HG03135 (cell line): ENCODE results near the gene SLC15A1.

ENCODE experiments used
- ATAC-seq: cut with Tn5 transposase; IDR thresholded peaks from one replicate; pipeline ENCODE4 v1.9.1; 2021; ENCODE audit warnings: mild to moderate bottlenecking, moderate library complexity; ENCODE audit not compliant: unreplicated experiment

SLC15A1 gene

DNA sequence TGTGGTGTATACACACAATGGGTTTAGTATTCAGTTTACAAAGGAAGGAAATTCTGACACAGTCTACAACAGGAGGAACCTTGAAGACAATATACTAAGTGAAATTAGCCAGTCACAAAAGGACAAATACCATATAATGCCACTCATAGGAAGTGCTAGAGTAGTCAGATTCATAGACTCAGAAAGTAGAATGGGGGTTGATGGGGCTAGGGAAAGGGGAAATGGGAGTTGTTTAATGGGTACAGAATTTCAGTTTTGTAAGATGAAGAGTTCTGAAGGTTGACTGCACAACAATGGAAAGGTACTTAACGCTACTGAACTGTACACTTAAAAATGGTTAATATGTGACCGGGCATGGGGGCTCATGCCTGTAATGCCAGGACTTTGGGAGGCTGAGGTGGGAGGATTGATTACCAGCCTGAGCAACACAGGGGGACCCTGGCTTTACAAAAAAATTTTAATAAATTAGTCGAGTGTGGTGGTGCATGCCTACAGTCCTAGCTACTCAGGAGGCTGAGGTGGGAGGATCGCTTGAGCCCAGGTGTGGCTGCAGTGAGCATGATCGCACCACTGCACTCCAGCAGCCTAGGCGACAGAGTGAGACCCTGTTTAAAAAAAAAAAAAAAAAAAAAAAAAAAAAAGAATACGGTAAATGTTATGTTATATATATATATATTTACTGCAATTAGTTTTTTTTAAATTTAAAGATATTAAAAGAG, 45.0 kb downstream of the SLC15A1 start:
- no peak for ATAC-seq

DNA sequence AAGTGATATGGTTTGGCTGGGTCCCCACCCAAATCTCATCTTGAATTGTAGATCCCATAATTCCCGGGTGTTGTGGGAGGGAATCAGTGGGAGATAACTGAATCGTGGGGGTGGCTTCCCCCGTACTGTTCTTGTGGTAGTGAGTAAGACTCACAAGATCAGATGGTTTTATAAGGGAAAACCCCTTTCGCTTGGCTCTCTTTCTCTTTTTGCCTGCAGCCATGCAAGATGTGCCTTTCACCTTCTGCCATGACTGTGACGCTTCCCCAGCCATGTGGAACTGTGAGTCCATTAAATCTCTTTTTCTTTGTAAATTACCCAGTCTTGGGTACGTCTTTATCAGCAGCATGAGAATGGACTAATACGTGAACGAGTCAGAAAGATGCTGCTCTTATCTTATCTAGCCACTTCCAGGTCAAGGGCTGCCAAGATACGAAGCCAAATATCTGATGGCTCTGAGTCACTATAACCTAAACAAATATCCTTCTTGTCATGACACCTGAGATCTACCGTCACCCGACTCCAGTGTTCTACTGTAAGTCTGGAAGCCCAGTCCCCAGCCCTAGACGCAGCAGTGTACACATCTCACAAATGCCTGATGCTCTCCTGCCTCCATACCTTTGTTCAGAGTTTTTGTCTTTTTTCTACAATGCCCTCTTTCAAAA, 45.9 kb downstream of the SLC15A1 start:
- no peak for ATAC-seq

DNA sequence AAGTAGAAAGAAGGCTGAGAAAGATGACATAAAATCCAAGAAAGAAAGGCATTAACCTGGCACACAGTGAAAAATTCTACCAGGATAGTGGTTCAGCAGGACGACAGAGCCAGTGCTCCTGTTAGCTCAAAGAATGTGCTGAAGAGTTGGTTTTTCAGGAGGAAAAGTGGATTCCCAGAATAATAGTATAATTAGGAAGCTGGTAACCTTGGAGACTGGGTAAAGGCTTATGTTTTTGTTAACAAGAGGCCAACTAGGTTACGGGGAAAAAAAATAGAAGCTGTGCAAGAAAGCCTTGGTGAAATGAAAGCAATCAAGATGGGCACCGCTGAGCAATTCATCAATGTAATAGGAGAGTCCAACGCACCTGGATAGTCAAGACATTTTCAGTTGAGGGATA, 54.7 kb downstream of the SLC15A1 start:
- ATAC-seq, result no peak

DNA sequence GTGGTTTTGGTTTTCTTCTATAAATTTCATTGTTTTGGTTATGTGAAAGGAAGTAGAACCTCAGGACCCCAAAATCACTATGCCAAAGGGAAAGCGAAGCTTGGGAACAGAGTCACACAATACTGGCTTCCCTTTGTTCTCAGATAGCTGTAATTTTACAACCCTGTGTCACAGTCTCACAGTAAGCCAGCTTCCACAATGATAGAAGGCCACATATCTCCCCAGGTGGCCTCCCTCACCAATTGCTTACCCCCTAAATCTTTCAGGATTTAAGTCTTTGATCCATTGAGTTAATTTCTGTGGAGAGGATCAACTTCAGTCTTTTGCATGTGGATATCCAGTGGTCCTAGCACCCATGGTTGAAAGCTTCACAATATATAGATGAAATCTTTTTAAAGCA, 58.7 kb downstream of the SLC15A1 start:
- no peak for ATAC-seq

DNA sequence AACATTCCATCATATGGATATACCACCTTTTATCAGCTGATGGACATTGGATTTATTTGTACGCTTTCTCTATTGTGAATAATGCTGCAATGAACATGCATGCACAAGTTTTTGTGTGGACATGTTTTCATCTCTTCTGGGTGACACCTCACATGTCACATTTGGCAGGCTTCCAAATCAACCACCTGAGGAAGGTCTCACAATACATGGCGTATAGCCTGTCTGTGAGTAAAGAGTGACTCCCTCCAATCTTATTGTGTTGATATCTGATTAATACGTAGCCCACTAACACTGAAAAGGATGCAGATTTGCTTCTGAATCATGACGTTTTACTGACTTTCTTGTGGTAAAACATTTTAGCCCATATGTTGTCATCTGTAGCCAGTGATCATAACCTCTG, 61.1 kb downstream of the SLC15A1 start:
- ATAC-seq, result no peak

DNA sequence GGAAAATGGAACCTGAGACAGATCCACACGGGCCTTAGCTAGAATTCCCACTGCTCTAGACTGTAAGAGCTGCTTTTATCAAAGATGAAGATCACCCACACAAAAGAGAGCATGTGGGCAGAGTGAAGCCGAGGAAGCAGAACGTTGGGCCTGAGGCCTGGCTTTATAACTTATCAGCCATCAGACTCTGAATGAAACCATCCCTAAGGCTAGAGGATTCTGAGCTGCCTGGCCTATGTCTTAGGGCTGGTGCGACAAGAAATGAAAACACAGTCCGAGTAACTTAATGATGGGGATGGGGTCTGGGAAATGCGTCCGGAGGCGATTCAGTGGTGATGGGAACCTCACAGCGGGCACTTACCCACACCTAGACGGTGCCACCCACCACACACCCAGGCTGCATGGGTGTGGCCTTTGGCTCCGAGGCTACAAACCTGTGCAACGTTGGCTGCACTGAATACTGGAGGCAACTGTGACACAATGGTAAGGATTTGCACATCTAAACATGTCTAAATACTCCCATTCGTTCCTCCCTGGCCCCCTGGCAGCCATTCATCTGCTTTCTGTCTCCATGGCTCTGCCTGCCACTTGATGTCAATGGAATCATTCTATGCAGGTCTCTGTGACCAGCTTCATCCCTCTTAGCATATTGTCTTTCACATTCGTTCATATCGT, 62.0 kb downstream of the SLC15A1 start:
- no peak for ATAC-seq

DNA sequence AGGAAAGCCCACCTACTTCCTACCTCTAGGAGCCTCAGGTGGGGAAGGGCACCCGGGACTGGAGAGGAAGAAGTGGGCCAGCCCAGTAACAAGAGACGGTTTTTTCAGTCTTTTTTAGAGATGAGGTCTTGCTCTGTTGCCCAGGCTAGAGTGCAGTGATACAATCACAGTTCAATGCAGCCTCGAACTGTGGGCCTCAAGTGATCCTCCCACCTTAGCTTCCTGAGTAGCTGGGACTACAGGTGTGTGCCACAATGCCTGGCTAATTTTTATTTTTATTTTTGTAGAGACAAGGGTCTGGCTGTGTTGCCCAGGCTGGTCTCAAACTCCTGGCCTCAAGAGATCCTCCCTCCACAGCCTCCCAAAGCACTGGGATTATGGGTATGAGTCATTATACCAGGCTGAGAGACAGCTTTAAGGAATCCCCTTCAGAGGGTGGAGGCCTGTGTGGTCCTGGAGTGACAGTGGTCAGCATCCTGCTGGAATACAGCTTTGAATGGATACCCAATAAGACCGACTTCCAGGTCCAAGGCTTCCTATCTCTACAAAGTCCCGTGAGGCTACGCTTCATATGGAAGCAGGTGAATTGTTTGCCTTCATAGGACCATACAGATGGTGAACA, 63.0 kb downstream of the SLC15A1 start:
- ATAC-seq, result no peak

DNA sequence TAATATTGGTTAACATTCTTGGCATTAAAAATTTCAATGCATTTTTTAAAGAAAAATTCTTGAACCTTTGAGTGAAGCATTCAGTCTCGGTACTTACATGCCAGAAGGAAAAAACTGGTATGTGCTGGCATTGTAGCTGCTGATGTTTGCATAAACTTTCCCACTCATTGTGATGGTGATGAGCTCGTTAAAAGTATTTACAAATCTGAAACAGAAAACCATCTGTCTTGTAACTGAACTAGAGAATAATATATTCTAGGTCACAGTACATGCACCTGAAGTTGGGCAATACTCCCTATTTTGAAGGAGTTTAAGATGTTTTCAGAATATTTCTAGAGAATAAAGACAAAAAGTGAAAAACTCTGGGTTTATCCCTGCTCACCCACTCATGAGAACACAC, 64.1 kb downstream of the SLC15A1 start:
- ATAC-seq, result no peak

DNA sequence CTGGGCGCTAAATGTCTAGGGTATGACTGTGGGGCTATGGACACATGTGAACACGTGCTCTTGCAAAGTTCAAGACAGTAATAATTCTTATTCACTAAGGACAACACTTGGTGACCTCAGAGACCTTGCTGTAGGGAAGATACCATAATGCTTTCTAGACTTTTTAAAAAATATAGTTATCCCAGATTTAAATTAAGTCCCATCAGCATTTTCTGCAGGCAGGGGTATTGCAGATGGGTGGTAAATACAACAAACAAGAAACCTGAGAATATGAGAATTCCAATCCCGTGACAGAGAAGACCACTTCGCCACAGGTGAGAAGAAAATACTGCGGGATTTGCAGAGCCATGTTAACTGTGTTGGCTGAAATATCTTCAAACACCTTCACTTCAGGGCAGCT, 65.2 kb downstream of the SLC15A1 start:
- ATAC-seq, result no peak

DNA sequence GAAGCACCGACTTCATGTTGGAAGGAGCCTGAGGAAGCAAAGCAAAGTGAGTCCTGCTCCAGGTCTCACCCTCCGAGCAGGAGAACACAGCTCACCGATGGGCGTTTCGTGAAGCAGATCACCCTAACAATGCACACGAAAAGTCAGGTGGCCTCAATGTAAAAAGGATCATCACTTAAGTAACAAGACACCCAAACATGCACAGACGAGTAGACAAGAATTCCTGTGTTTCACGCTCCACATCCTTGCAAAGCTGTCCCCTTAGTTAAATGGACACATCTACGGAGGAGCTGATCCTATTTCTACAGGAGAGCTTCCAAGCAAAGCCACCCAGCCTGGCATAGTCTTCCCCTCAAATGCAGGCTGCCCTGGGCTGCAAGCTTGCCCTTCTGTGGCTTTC, 66.2 kb downstream of the SLC15A1 start:
- ATAC-seq, result no peak

DNA sequence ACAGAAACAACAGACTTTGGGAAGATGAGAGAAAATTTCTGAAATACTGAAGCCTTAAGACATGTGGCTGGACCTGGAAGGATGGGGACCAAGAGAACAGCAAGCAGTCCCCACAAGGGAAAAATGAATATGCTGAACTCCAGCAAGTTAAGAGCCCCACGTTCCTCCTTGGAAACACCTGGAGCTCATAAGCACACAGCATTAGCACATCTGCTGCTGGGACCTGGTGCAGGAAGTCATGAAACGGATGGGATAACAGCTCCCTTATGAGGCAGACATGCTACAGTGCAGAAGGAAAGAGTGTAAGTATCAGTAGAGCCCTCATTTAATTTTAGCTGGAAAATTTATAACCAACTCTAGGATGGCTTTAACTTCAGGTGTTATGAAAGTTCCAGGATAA, 67.3 kb downstream of the SLC15A1 start:
- no peak for ATAC-seq

DNA sequence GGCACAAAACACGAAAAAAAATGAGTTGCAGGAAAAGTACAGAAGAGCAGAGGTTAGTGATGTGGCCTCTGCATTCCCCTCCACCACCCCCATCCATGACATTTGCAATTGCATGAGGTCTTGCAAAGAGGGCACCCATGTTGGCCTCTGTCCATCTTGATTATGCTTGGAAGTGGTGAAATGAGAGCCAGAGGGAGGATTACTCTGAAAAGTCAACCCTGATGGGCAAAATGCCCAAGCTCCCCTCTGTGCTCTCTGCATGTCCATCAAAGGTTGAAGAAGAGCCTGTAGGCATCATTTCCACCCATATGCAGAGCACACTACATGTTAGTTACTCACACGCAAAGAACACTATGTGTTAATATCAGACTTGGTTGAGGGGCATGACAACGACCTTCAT, 71.4 kb downstream of the SLC15A1 start:
- no peak for ATAC-seq

DNA sequence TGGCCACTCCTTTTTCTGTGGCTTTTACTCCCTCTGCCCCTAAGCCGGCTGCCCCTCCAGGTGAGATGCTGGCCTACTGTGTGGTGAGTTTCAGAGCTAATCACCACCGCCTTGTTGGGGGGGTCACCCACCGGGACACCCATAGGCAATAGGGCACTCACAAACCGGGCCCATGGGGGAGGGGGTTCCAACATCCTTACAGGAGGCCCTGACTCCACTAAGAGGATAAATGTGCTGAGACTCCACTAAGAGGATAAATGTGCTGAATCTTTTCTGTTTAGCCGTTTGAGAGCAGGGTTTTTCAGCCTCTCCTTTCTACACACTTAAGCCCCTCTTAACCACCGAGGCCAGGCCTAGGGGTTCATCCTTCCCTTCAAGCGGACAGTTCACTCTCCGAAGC, 73.7 kb downstream of the SLC15A1 start:
- no peak for ATAC-seq

DNA sequence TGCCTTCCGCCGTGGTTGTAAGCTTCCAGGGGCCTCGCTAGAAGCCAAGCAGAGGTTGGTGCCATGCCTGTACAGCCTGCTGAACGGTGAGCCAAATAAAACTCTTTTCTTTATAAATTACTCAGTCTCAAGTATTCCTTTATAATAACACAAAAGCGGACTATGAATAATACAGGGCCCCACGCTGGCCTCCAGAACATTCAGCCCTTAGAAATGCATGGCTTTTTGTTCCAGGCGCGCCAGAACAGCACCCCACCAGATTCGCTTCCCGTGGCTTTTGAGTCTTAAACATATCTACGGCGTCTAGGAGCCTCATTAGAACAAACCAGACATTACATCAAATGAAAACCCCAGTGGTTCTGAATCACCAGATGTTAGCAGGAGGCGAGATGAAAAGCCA, 75.1 kb downstream of the SLC15A1 start:
- ATAC-seq, result no peak

DNA sequence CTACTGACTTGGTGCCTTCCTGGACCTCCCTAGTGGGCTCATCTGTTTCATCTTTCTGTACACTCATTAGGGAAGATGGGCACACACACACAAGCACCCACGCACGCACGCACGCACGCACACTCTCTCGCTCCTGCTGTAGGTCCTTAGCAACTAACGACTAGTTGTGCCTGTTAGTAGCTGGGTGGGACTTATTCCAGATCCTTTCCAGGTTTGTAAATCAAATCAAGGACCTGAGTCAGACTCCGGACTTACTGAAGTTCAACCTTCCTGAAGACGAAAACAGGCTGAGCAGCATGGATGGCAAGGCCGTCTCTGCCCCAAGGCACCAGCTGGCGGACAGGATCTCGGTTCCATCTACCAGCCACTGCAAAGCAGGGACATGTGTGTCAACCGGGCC, 76.2 kb downstream of the SLC15A1 start:
- ATAC-seq, result no peak

DNA sequence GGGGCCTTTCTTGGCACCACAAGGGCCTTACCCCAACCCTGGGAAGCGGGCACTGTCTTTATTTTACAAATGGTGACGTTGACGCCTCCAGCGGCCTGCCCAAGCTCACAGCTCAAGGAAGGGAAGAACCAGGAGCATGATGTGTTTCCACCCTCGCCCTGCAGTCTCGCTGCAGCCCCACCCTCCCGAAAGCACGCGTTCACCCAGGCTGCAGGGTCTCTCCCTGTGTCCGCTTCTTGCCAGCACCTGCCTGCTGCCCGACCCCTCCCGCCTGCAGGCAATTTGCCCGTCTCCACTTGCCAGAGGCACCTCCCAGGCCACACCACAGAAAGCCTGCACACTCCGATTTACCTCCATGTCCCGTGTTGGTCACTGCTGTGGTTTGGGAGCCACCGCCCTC, 76.6 kb downstream of the SLC15A1 start:
- ATAC-seq, result no peak

DNA sequence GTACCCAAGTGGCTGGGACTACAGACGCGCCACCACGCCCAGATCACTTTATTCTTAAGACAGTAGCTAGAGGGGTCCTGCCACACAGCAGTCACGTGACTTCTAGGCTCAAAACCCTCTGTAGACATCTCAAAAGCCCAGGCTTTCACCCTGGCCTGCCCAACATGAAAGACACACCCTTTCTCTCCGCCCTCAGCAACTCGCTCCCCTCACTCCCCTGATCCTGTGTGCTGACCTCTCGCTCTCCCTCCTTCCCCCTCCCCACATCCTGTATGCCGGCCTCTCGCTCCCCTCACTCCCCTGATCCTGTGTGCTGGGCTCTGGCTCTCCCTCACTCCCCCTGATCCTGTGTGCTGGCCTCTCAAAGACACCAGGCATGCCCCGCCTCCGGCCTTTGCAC, 77.4 kb downstream of the SLC15A1 start:
- no peak for ATAC-seq

DNA sequence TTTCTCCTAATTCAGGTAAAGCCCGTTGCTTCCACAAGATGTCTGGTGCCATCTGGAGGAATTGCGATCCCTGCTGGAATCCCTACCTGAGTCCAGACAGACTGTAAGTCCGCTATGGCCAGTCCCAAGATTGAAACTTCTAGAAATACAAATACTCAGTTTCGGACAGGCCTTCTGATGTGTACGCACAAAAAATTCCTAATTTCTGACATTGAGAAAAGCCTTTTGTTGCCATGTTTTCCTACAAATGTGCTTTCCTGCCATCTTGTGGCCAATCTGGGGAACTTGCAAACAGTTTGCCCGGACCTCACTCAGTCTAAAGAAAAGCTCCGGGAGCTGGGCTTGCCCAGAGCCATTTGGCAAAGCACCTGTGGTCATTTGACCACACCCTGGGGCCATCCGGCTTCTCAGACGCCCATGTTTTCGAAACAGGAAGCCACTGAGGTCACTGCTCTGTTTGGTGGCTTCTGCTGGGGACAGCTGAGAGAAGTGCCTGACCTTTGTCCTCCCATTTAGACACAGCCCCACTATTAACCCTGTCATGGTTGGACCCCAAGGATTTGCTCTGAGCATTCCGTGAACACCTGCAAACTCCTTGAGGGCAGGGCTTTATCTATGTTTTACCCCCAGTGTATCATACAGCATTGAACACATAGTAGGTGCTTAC, 79.4 kb downstream of the SLC15A1 start:
- peak; percentile 81 for ATAC-seq

DNA sequence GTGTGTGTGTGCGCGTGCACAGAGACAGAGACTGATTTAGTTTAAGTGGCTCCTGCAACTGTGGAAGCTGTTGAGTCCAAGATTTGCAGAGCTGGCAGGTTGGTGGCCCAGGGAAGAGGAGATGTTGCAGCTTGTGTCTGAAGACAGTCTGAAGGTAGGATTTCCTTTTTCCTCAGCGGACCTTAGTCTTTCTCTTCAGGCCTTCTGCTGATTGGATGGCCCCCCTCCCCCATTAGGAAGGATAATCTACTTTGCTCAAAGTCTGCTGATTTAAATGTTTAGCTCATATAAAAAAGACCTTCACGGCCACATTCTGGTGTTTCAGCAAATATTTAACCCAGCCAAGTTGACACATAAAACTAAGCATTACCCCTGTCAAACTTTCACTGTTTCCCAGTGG, 84.3 kb downstream of the SLC15A1 start:
- no peak for ATAC-seq

DNA sequence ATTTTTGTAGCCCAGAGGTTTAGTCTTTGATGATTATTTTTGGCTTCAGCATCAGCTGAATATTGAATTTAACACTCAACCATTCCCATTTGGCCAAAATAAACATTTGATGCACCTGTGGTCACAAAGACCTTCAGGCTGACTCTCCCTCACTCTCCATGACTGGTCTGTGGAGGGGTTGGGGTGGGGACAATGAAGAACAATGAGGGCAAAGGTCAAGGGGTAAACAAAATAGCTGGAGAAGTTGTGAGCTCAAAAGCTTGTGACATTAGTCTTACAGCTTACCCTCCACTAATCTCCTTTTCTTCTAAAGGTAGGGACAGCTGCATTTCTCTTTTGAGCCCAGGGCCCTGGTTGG, 86.9 kb downstream of the SLC15A1 start:
- ATAC-seq, result no peak

DNA sequence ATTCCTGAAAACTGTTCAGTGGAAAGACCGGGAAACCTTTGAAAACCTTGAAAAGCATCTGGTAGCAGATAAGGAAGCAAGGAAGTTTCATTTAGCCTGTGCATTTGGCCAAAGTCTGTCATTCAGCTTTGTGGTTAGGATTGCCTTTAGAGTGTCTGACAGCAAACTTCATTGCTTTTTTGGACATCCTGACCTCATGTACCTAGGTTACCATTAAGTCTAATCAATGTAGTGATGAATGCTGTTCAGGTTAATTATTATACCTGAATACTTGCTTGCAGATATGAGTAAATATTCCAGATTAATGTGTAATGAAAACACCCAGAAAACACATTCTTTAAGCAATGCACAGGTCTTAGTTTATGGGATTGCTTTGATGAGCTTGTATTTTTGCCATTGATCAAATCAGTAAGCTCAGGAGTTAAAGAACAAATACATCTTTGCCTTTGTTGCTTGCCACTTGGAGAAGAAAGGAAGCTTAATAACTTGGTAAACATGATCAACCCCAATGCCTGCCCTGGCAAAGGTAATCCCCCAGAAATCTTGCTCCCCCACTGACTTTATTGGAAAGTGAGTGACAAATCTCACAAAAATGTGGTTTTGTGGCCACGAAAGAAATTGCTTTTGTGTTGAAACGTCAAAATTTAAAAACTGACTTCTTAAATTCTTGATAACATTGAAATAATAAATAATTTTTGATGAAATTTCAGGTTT, 87.4 kb downstream of the SLC15A1 start:
- peak; percentile 54 for ATAC-seq
